A673 (cell line): ENCODE data around the gene GLO1. TPM values are rescaled to one million over a fixed set of nuclear protein-coding genes. Genes with fewer than 3 reads are reported as not detected.

Experiments
- BruUV-seq: library from RNA; stranded (reverse); fragments of 400-500 nt; replicated peaks from 2 replicates; lab custom pipeline; 2021; lab: Mats Ljungman, UMichigan
- CTCF ChIA-PET: fragments of 300-600 bp; sonication (Branson Sonifier 250); formaldehyde crosslinking; loops from one replicate; lab custom pipeline; 2022; ENCODE audit warnings: antibody characterized with exemption; lab: Charles Lee
- POLR2A ChIA-PET: fragments of 300-600 bp; sonication (Branson Sonifier 250); formaldehyde crosslinking; loops from one replicate; lab custom pipeline; 2022; ENCODE audit warnings: antibody characterized with exemption; ENCODE audit not compliant: low non-redundant PET; lab: Charles Lee
- DNase-seq: peaks from one replicate; pipeline ENCODE4 v3.0.0-alpha.2; 2015; ENCODE audit warnings: low spot score
- H3K27ac ChIP-seq: fragments of 200-600 bp; sonication (generic); 2 replicates; pipeline ENCODE4 v1.5.1; 2016; ENCODE audit warnings: mixed run types, low read depth, mild to moderate bottlenecking, mixed read lengths, antibody characterized with exemption, low read length; ENCODE audit not compliant: poor library complexity, severe bottlenecking
- H3K27me3 ChIP-seq: fragments of 200-600 bp; sonication (generic); replicated peaks from 2 replicates; pipeline ENCODE4 v1.6.1; 2017; ENCODE audit warnings: mixed run types, low read depth, mild to moderate bottlenecking, mixed read lengths, antibody characterized with exemption, low read length; ENCODE audit not compliant: insufficient read depth, poor library complexity
- H3K36me3 ChIP-seq: fragments of 200-600 bp; sonication (generic); 2 replicates; pipeline ENCODE4 v1.6.1; 2016; ENCODE audit warnings: mixed run types, mild to moderate bottlenecking, mixed read lengths, antibody characterized with exemption, low read length; ENCODE audit not compliant: insufficient read depth, poor library complexity, severe bottlenecking
- H3K4me1 ChIP-seq: fragments of 200-600 bp; sonication (generic); 2 replicates; pipeline ENCODE4 v1.6.1; 2017; ENCODE audit warnings: mixed run types, mild to moderate bottlenecking, mixed read lengths, antibody characterized with exemption, low read length; ENCODE audit not compliant: insufficient read depth, poor library complexity, severe bottlenecking
- H3K4me3 ChIP-seq: fragments of 200-600 bp; sonication (generic); 2 replicates; pipeline ENCODE4 v1.5.1; 2016; ENCODE audit warnings: low read depth, mixed run types, mild to moderate bottlenecking, mixed read lengths, low read length; ENCODE audit not compliant: poor library complexity, severe bottlenecking
- H3K9me3 ChIP-seq: fragments of 200-600 bp; sonication (generic); 2 replicates; pipeline ENCODE4 v1.6.1; 2016; ENCODE audit warnings: mixed run types, low read depth, mild to moderate bottlenecking, mixed read lengths, antibody characterized with exemption, low read length; ENCODE audit not compliant: poor library complexity, severe bottlenecking
- CTCF ChIP-seq: fragments of 300-800, 200-600 bp; sonication (generic); conservative IDR thresholded peaks from 2 replicates; pipeline ENCODE4 v1.5.1; 2017; ENCODE audit warnings: low read depth, mild to moderate bottlenecking, antibody characterized with exemption, low read length, moderate library complexity, mixed read lengths
- EZH2 ChIP-seq: fragments of 200-600 bp; sonication (generic); IDR thresholded peaks from 2 replicates; pipeline ENCODE4 v1.6.1; 2017; ENCODE audit warnings: borderline replicate concordance, low read depth, mild to moderate bottlenecking, mixed read lengths, antibody characterized with exemption, low read length; ENCODE audit not compliant: poor library complexity, severe bottlenecking
- intact Hi-C: fragments of 100-400 bp; cut with micrococcal nuclease; formaldehyde crosslinking; loops from one replicate; pipeline ENCODE4 v1.10.0; 2022; ENCODE audit not compliant: unreplicated experiment
- total RNA-seq: library from RNA; stranded (reverse); gene quantifications from 2 replicates; pipeline ENCODE4 v1.2.3, GENCODE V29; 2021

GLO1 gene
- total RNA-seq, 1 experiment from 2014 or later, result 183 TPM

GRCh38 chr6:38638941-38639497, 63.9 kb downstream of the GLO1 start:
- Histone ChIP-seq H3K27ac (peak overlapping the region; percentile 86), H3K4me3 (peak overlapping the region; percentile 78), H3K9me3 (no peaks in the 10 kb centered on the region), H3K27me3 (no peaks in the 10 kb centered on the region), H3K4me1 (peaks cover 3% of the 10 kb centered on the region), H3K36me3 (no peaks in the 10 kb centered on the region)
- intact Hi-C loops, result no loop called here
- ChIA-PET POLR2A (no interaction called here), CTCF (no interaction called here)
- no peak for DNase-seq
- BruUV-seq, result TSS peak; percentile 42
- TF ChIP-seq EZH2 (no peak), CTCF (no peak)

- Histone ChIP-seq H3K4me3 (no peak overlapping the region), H3K27me3 (no peaks in the 10 kb centered on the region), H3K27ac (no peak overlapping the region), H3K4me1 (peaks cover 3% of the 10 kb centered on the region), H3K9me3 (no peaks in the 10 kb centered on the region), H3K36me3 (no peaks in the 10 kb centered on the region)
- POLR2A ChIA-PET, result no interaction called here
- TF ChIP-seq EZH2, result no peak
- no peak for TF ChIP-seq CTCF
- CTCF ChIA-PET, result no interaction called here
- intact Hi-C loops, result no loop called here
- BruUV-seq, result no TSS peak
- no peak for DNase-seq
These were observed 65.2 kb downstream of the GLO1 start for GRCh38 chr6:38637756-38638155.

GRCh38 chr6:38636027-38636426, 66.9 kb downstream of the GLO1 start:
- CTCF ChIA-PET, result no interaction called here
- Histone ChIP-seq H3K27me3 (no peaks in the 10 kb centered on the region), H3K9me3 (no peaks in the 10 kb centered on the region), H3K4me1 (peaks cover 3% of the 10 kb centered on the region), H3K4me3 (no peak overlapping the region), H3K36me3 (no peaks in the 10 kb centered on the region), H3K27ac (no peak overlapping the region)
- intact Hi-C loops, result no loop called here
- POLR2A ChIA-PET, result no interaction called here
- TF ChIP-seq EZH2, result no peak
- TF ChIP-seq CTCF, result no peak
- BruUV-seq, result no TSS peak
- DNase-seq, result no peak
